SU-DHL-6 (cell line): ENCODE results near the gene DDX51.

Source experiments
- H2AFZ ChIP-seq: fragments of 200-600 bp; sonication (generic); 2 replicates; pipeline ENCODE4 v1.6.1; 2014; ENCODE audit warnings: low read depth, mild to moderate bottlenecking, moderate library complexity, mixed read lengths, antibody characterized with exemption, low read length; ENCODE audit not compliant: severe bottlenecking
- H3F3A ChIP-seq: fragments of 200-600 bp; shearing (Covaris generic); 2 replicates; pipeline ENCODE4 v1.6.0; 2016; ENCODE audit warnings: antibody characterized with exemption, mild to moderate bottlenecking; ENCODE audit not compliant: insufficient read depth
- H3K27ac ChIP-seq: fragments of 200-600 bp; sonication (generic); 2 replicates; pipeline ENCODE4 v1.5.1; 2016; ENCODE audit warnings: low read depth, mild to moderate bottlenecking, low read length, moderate library complexity, mixed read lengths
- H3K27me3 ChIP-seq: fragments of 200-600 bp; sonication (generic), shearing (Covaris generic); 2 replicates; pipeline ENCODE4 v1.6.0; 2014; ENCODE audit warnings: mild to moderate bottlenecking, low read length
- H3K36me3 ChIP-seq: fragments of 200-600 bp; sonication (generic); 2 replicates; pipeline ENCODE4 v1.6.1; 2014; ENCODE audit warnings: mild to moderate bottlenecking, low read length, mixed read lengths
- H3K4me2 ChIP-seq: fragments of 300-600, 200-600 bp; shearing (Covaris generic), sonication (generic); 2 replicates; pipeline ENCODE4 v1.6.0; 2014; ENCODE audit warnings: low read length, low read depth, mild to moderate bottlenecking; ENCODE audit not compliant: poor library complexity, severe bottlenecking
- H3K4me3 ChIP-seq: fragments of 200-600 bp; sonication (generic); 2 replicates; pipeline ENCODE4 v1.5.1; 2014; ENCODE audit warnings: antibody characterized with exemption, low read length, mild to moderate bottlenecking, mixed read lengths; ENCODE audit not compliant: insufficient read depth, poor library complexity, severe bottlenecking
- H3K79me2 ChIP-seq: fragments of 200-600 bp; sonication (generic); 2 replicates; pipeline ENCODE4 v1.6.1; 2014; ENCODE audit warnings: mild to moderate bottlenecking, low read length, moderate library complexity; ENCODE audit not compliant: insufficient read depth
- H3K9ac ChIP-seq: fragments of 200-600 bp; sonication (generic); 2 replicates; pipeline ENCODE4 v1.7.0; 2014; ENCODE audit warnings: mild to moderate bottlenecking, low read length
- H3K9me2 ChIP-seq: fragments of 200-600 bp; sonication (generic); replicated peaks from 2 replicates; pipeline ENCODE4 v1.6.1; 2014; ENCODE audit warnings: low read length; ENCODE audit not compliant: insufficient read depth
- H3K9me3 ChIP-seq: fragments of 200-600 bp; sonication (generic); 2 replicates; pipeline ENCODE4 v1.6.1; 2014; ENCODE audit warnings: low read length, mixed read lengths; ENCODE audit not compliant: insufficient read depth
- H4K20me1 ChIP-seq: fragments of 200-600 bp; sonication (generic); 2 replicates; pipeline ENCODE4 v1.6.1; 2014; ENCODE audit warnings: low read depth, mild to moderate bottlenecking, antibody characterized with exemption, low read length, moderate library complexity, mixed read lengths
- EZH2phosphoT487 ChIP-seq: fragments of 200-600 bp; sonication (generic), shearing (Covaris generic); conservative IDR thresholded peaks from 2 replicates; pipeline ENCODE4 v1.6.1; 2018; ENCODE audit warnings: mild to moderate bottlenecking, antibody characterized with exemption, low read length, moderate library complexity, mixed read lengths
- TF ChIP-seq, protein P1 (sequence below): fragments of 200-600 bp; sonication (generic); IDR thresholded peaks from one replicate; pipeline ENCODE4 v1.5.1; 2017; ENCODE audit warnings: antibody characterized with exemption, mild to moderate bottlenecking, low read length, moderate library complexity; ENCODE audit not compliant: insufficient read depth, poor library complexity, severe bottlenecking

Gene DDX51

DNA sequence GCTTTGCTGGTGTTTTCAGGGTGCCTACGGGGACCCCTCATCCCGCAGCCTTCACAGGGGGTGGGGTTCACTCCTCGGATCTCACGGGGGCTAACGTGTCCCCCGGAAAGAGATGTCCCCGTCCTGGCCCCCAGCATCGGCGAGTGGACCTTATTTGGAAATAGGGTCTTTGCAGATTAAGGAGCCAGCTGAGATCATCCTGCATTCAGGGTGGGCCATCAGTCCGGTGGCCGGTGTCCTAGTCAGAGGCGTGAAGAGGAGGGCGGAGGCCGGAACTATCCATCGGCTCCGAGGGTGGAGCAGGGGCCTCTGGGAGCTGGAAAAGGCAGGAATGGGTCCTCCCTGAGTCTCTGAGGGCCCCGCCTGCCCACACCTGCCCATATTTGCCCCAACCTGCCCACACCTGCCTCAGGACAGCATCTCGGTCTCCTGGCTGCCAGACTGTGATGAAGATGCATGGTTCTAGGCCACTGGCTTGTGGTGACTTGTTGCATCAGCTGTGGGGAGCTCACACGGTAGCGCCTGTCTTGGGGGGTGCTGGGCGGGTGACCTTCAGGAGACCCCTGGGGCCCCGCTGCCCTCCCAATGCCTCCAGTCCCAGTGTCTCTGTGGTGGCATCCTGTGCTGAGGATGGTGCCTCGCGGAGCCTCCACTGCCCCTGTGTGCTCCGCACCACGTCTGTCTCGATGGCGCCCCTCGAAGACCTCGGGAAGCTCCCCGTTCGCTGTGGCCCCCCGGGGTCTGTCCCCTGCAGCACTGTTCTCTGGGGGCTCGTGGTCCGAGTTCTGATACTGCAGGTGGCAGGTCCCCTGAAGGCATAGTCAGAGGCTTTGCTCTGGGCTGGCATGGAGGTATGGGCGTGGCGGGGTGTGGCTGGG is 14.8 kb upstream of the DDX51 start:
- Histone ChIP-seq H3K79me2 (no peaks in the 10 kb centered on the region), H3K4me3 (no peak overlapping the region), H3K27ac (no peak overlapping the region), H3K4me2 (no peak overlapping the region), H3K9ac (no peak overlapping the region), H3F3A (peaks cover 18% of the 10 kb centered on the region), H3K27me3 (no peaks in the 10 kb centered on the region), H3K9me2 (no peaks in the 10 kb centered on the region), H2AFZ (no peak overlapping the region), H3K9me3 (peaks cover 20% of the 10 kb centered on the region; the same call in 1 of the 2 replicates), H4K20me1 (no peaks in the 10 kb centered on the region), H3K36me3 (peaks cover 21% of the 10 kb centered on the region)
- TF ChIP-seq, protein P1, sequence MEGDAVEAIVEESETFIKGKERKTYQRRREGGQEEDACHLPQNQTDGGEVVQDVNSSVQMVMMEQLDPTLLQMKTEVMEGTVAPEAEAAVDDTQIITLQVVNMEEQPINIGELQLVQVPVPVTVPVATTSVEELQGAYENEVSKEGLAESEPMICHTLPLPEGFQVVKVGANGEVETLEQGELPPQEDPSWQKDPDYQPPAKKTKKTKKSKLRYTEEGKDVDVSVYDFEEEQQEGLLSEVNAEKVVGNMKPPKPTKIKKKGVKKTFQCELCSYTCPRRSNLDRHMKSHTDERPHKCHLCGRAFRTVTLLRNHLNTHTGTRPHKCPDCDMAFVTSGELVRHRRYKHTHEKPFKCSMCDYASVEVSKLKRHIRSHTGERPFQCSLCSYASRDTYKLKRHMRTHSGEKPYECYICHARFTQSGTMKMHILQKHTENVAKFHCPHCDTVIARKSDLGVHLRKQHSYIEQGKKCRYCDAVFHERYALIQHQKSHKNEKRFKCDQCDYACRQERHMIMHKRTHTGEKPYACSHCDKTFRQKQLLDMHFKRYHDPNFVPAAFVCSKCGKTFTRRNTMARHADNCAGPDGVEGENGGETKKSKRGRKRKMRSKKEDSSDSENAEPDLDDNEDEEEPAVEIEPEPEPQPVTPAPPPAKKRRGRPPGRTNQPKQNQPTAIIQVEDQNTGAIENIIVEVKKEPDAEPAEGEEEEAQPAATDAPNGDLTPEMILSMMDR = no peak

DNA sequence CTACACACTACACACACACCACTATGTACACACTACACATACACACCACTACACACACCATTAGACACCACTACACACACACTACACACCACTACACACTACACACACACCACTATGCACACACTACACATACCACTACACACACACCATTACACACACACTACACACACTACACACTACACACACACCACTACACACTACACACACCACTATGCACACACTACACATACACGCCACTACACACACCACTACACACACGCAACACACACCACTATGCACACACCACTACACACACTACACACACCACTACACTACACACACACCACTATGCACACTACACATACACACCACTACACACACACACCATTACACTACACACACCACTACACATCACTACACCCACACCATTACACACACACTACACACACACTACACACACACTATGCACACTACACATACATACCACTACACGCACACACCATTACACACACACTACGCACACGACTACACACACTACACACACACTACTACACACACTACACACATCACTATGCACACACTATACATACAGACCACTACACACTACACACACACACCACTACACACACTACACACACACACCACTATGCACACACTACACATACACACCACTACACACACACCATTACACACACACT is 13.8 kb upstream of the DDX51 start:
- H3K4me3 ChIP-seq = no peak overlapping the region
- H3F3A ChIP-seq = peaks cover 18% of the 10 kb centered on the region
- peaks cover 21% of the 10 kb centered on the region for H3K36me3 ChIP-seq
- TF ChIP-seq EZH2phosphoT487 = no peak
- TF ChIP-seq, protein P1 = no peak
- H3K27ac ChIP-seq = no peak overlapping the region
- H3K9me2 ChIP-seq = no peaks in the 10 kb centered on the region
- H3K27me3 ChIP-seq = no peaks in the 10 kb centered on the region
- H4K20me1 ChIP-seq = no peaks in the 10 kb centered on the region
- H2AFZ ChIP-seq = no peak overlapping the region
- H3K9me3 ChIP-seq = peaks cover 20% of the 10 kb centered on the region; the same call in 1 of the 2 replicates
- no peak overlapping the region for H3K9ac ChIP-seq
- H3K79me2 ChIP-seq = no peaks in the 10 kb centered on the region
- H3K4me2 ChIP-seq = no peak overlapping the region

DNA sequence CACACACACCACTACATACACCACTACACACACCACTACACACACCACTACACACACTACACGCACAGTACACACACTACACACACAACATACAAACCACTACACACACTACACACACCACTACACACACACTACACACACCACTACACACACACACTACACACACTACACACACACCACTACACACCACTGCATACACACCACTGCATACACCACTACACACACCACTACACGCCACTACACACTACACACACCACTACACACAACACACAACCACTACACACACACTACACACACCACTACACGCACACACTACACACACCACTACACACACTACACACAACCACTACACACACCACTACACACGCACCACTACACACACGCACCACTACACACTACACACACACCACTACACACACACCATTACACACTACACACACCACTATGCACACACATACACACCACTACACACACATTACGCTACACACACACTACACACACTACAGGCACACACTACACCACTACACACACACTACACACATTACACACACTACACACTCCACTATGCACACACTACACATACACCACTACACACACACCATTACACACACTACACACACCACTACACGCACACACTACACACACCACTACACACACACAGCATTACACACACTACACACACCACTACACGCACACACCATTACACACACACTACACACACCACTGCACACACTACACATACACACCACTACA is 12.6 kb upstream of the DDX51 start:
- H3K79me2 ChIP-seq = no peaks in the 10 kb centered on the region
- H3K9me3 ChIP-seq = peaks cover 20% of the 10 kb centered on the region; the same call in 1 of the 2 replicates
- no peak overlapping the region for H3K4me2 ChIP-seq
- no peaks in the 10 kb centered on the region for H3K9me2 ChIP-seq
- no peak overlapping the region for H3K9ac ChIP-seq
- peaks cover 18% of the 10 kb centered on the region for H3F3A ChIP-seq
- H3K27ac ChIP-seq = no peak overlapping the region
- TF ChIP-seq EZH2phosphoT487 = no peak
- TF ChIP-seq, protein P1 = no peak
- H3K36me3 ChIP-seq = peaks cover 21% of the 10 kb centered on the region
- no peaks in the 10 kb centered on the region for H3K27me3 ChIP-seq
- H4K20me1 ChIP-seq = no peaks in the 10 kb centered on the region
- no peak overlapping the region for H3K4me3 ChIP-seq
- H2AFZ ChIP-seq = no peak overlapping the region
